OCI-LY7 (cell line): ENCODE measurements around the gene SERINC3. TPM values are rescaled to one million over a fixed set of nuclear protein-coding genes. Genes with fewer than 3 reads are reported as not detected.
A peak's percentile ranks its signal among the peaks of the same experiment; 100 is the strongest.

Source experiments
- BruUV-seq: library from RNA; stranded (reverse); fragments of 400-500 nt; replicated peaks from 2 replicates; lab custom pipeline; 2021; lab: Mats Ljungman, UMichigan
- CTCF ChIA-PET: fragments of 300-600 bp; sonication (Branson Sonifier 250); formaldehyde crosslinking; loops from one replicate; lab custom pipeline; 2022; ENCODE audit warnings: antibody characterized with exemption; ENCODE audit not compliant: unreplicated experiment; lab: Charles Lee
- POLR2A ChIA-PET: fragments of 300-600 bp; sonication (Branson Sonifier 250); formaldehyde crosslinking; loops from one replicate; lab custom pipeline; 2022; ENCODE audit warnings: antibody characterized with exemption; lab: Charles Lee
- DNase-seq: peaks from one replicate; pipeline ENCODE4 v3.0.0-alpha.2; 2015; ENCODE audit warnings: low spot score
- H2AFZ ChIP-seq: fragments of 200-600 bp; sonication (generic), shearing (Covaris generic); 2 replicates; pipeline ENCODE4 v1.6.1; 2014; ENCODE audit warnings: mild to moderate bottlenecking, antibody characterized with exemption, low read length, moderate library complexity
- H3K27ac ChIP-seq: fragments of 200-600 bp; sonication (generic); 2 replicates; pipeline ENCODE4 v1.5.1; 2014; ENCODE audit warnings: mixed run types, low read depth, mild to moderate bottlenecking, moderate library complexity, low read length, inconsistent platforms; ENCODE audit not compliant: poor library complexity, severe bottlenecking
- H3K36me3 ChIP-seq: fragments of 200-600 bp; sonication (generic); 2 replicates; pipeline ENCODE4 v1.6.1; 2014; ENCODE audit warnings: mild to moderate bottlenecking, antibody characterized with exemption, low read length, moderate library complexity, mixed read lengths; ENCODE audit not compliant: insufficient read depth
- H3K4me1 ChIP-seq: fragments of 200-600 bp; sonication (generic); 2 replicates; pipeline ENCODE4 v1.5.1; 2014; ENCODE audit warnings: mild to moderate bottlenecking, low read length; ENCODE audit not compliant: insufficient read depth, poor library complexity, severe bottlenecking
- H3K4me2 ChIP-seq: fragments of 200-600 bp; sonication (generic); 2 replicates; pipeline ENCODE4 v1.6.1; 2014; ENCODE audit warnings: mild to moderate bottlenecking, low read length
- H3K4me3 ChIP-seq: fragments of 200-600 bp; sonication (generic); 2 replicates; pipeline ENCODE4 v1.5.1; 2014; ENCODE audit warnings: mild to moderate bottlenecking, low read depth, low read length; ENCODE audit not compliant: poor library complexity, severe bottlenecking
- H3K79me2 ChIP-seq: fragments of 200-600 bp; sonication (generic); 2 replicates; pipeline ENCODE4 v1.6.1; 2016; ENCODE audit warnings: low read depth, mild to moderate bottlenecking, low read length, moderate library complexity, mixed read lengths; ENCODE audit not compliant: insufficient read depth
- H3K9me2 ChIP-seq: fragments of 200-600 bp; sonication (generic); 2 replicates; pipeline ENCODE4 v1.6.1; 2016; ENCODE audit warnings: mild to moderate bottlenecking, low read length, mixed read lengths; ENCODE audit not compliant: insufficient read depth
- H3K9me3 ChIP-seq: fragments of 200-600 bp; sonication (generic); 2 replicates; pipeline ENCODE4 v1.6.1; 2014; ENCODE audit warnings: mild to moderate bottlenecking, mixed run types, low read length, mixed read lengths
- H4K20me1 ChIP-seq: fragments of 200-600 bp; sonication (generic); 2 replicates; pipeline ENCODE4 v1.6.1; 2014; ENCODE audit warnings: mild to moderate bottlenecking, antibody characterized with exemption, low read length, moderate library complexity, mixed read lengths; ENCODE audit not compliant: insufficient read depth
- CTCF ChIP-seq: fragments of 200-600 bp; sonication (generic); conservative IDR thresholded peaks from 2 replicates; pipeline ENCODE4 v1.5.1; 2014; ENCODE audit warnings: mild to moderate bottlenecking, antibody characterized with exemption, low read length, moderate library complexity, mixed read lengths
- EZH2phosphoT487 ChIP-seq: fragments of 200-600 bp; sonication (generic); IDR thresholded peaks from 2 replicates; pipeline ENCODE4 v1.6.1; 2018; ENCODE audit warnings: low read depth, borderline replicate concordance, mild to moderate bottlenecking, mixed run types, antibody characterized with exemption, low read length, moderate library complexity, mixed read lengths
- intact Hi-C: fragments of 100-400 bp; cut with micrococcal nuclease; formaldehyde crosslinking; loops from one replicate; pipeline ENCODE4 v1.10.0; 2022; ENCODE audit not compliant: unreplicated experiment
- small RNA-seq: library from RNA; depleted of rRNA; stranded (forward); fragments of <200 nt; gene quantifications from one replicate; pipeline ENCODE3, GENCODE V24; 2014
- total RNA-seq, 2 experiments: library from RNA; depleted of rRNA in 1 of 2; stranded (reverse); fragments of >200 nt in 1 of 2; shearing (Covaris generic) in 1 of 2; gene quantifications; 2 replicates each; pipeline ENCODE4 v1.2.3, GENCODE V29; 2014 to 2022

SERINC3 gene
- total RNA-seq, 2 experiments from 2014 or later = 24.4 to 55.4 TPM

- CTCF ChIA-PET = no interaction called here
- intact Hi-C loops = no loop called here
- H3K4me1 ChIP-seq = no peaks in the 10 kb centered on the region
These were observed 73.9 kb downstream of the SERINC3 start for GRCh38 chr20:44447827-44448419.

More at GRCh38 chr20:44447827-44448419, 73.9 kb downstream of the SERINC3 start:
- no peaks in the 10 kb centered on the region for H3K9me2 ChIP-seq
- H3K27ac ChIP-seq = no peak overlapping the region
- no peak overlapping the region for H3K4me3 ChIP-seq
- no peaks in the 10 kb centered on the region for H4K20me1 ChIP-seq
- no peak for TF ChIP-seq EZH2phosphoT487
- no peak for TF ChIP-seq CTCF
- no peak overlapping the region for H2AFZ ChIP-seq
- no peak overlapping the region for H3K4me2 ChIP-seq
- H3K36me3 ChIP-seq = no peaks in the 10 kb centered on the region
- no TSS peak for BruUV-seq
- no peaks in the 10 kb centered on the region for H3K79me2 ChIP-seq
- POLR2A ChIA-PET = no interaction called here
- no peaks in the 10 kb centered on the region for H3K9me3 ChIP-seq
- no peak for DNase-seq

Small RNAs within 50 kb of the gene (small RNA-seq; reads per million reads assigned to genes)
- gene RPL37AP1 = 4.5 reads per million, percentile 90 among the genes with 10 or more reads in this experiment

Other genes with a start within 250 kb of the SERINC3 start
- 1.7 and 2.3 TPM in 2 replicates for gene FITM2, start 210.9 kb downstream of the SERINC3 start, total RNA-seq (2014; rRNA removed; shearing (Covaris generic))
- 2.4 and 2.6 TPM in 2 replicates for gene FITM2, start 210.9 kb downstream of the SERINC3 start, total RNA-seq (2022)
- not detected in 2 replicates for gene R3HDML, start 185.0 kb downstream of the SERINC3 start, total RNA-seq (2014; rRNA removed; shearing (Covaris generic))
- not detected in 2 replicates for gene R3HDML, start 185.0 kb downstream of the SERINC3 start, total RNA-seq (2022)
- gene HNF4A, start 166.4 kb downstream of the SERINC3 start, total RNA-seq (2014; rRNA removed; shearing (Covaris generic)) = not detected in 2 replicates
- not detected in 2 replicates for gene HNF4A, start 166.4 kb downstream of the SERINC3 start, total RNA-seq (2022)
- gene TTPAL, start 46.2 kb downstream of the SERINC3 start, total RNA-seq (2014; rRNA removed; shearing (Covaris generic)) = 3.2 and 5.6 TPM in 2 replicates
- gene TTPAL, start 46.2 kb downstream of the SERINC3 start, total RNA-seq (2022) = 18.8 and 19.8 TPM in 2 replicates
- gene PKIG, start 60.5 kb upstream of the SERINC3 start, total RNA-seq (2014; rRNA removed; shearing (Covaris generic)) = 37.2 and 46.9 TPM in 2 replicates
- gene PKIG, start 60.5 kb upstream of the SERINC3 start, total RNA-seq (2022) = 31.7 and 34.9 TPM in 2 replicates
- 67.0 and 78.2 TPM in 2 replicates for gene ADA, start 129.6 kb upstream of the SERINC3 start, total RNA-seq (2014; rRNA removed; shearing (Covaris generic))
- 142 and 158 TPM in 2 replicates for gene ADA, start 129.6 kb upstream of the SERINC3 start, total RNA-seq (2022)
- gene CCN5, start 193.3 kb upstream of the SERINC3 start, total RNA-seq (2014; rRNA removed; shearing (Covaris generic)) = not detected in 2 replicates
- gene CCN5, start 193.3 kb upstream of the SERINC3 start, total RNA-seq (2022) = not detected in 2 replicates
- not detected in 2 replicates for gene KCNK15, start 223.8 kb upstream of the SERINC3 start, total RNA-seq (2014; rRNA removed; shearing (Covaris generic))
- not detected in 2 replicates for gene KCNK15, start 223.8 kb upstream of the SERINC3 start, total RNA-seq (2022)